HCT116 (cell line): ENCODE measurements around the gene COL5A1. TPM values are rescaled to one million over a fixed set of nuclear protein-coding genes. Genes with fewer than 3 reads are reported as not detected.

Source experiments
- ATAC-seq: fragments of 200-7000 bp; cut with Tn5 transposase; 2 replicates; pipeline ENCODE4 v1.9.1; 2020; ENCODE audit warnings: mild to moderate bottlenecking, moderate library complexity
- BruUV-seq: library from RNA; stranded (reverse); fragments of 400-500 nt; replicated peaks from 2 replicates; lab custom pipeline; 2021; lab: Mats Ljungman, UMichigan
- CTCF ChIA-PET: fragments of 300-600 bp; sonication (Branson Sonifier 250); formaldehyde crosslinking; loops from one replicate; lab custom pipeline; 2021; ENCODE audit warnings: antibody characterized with exemption; lab: Charles Lee
- POLR2A ChIA-PET: fragments of 300-600, 350-600 bp; sonication (Branson Sonifier 250); formaldehyde crosslinking; loops from one replicate; lab custom pipeline; 2021; ENCODE audit warnings: antibody characterized with exemption; lab: Charles Lee
- RAD21 ChIA-PET, 2 experiments: fragments of 300-600 bp; sonication (Branson Sonifier 250); formaldehyde crosslinking; loops; one replicate each; lab custom pipeline; 2023; ENCODE audit warnings: low total read pairs in 2 of 2; ENCODE audit not compliant: uncharacterized antibody in 2 of 2, unreplicated experiment in 2 of 2, low non-redundant PET in 1 of 2; lab: Charles Lee
- DNase-seq: peaks from one replicate; pipeline ENCODE4 v3.0.0-alpha.2; 2010; ENCODE audit warnings: low read depth, low spot score
- H2AFZ ChIP-seq: fragments of 200-600 bp; shearing (Covaris generic), sonication (generic); 2 replicates; pipeline ENCODE4 v1.6.1; 2017; ENCODE audit warnings: low read depth, mixed run types, mixed read lengths, antibody characterized with exemption, low read length; ENCODE audit not compliant: poor library complexity, severe bottlenecking
- H3K27ac ChIP-seq: 2 replicates; pipeline ENCODE4 v1.5.1; 2012; ENCODE audit warnings: low read depth, low read length
- H3K27me3 ChIP-seq: fragments of 200-600 bp; sonication (generic); 2 replicates; pipeline ENCODE4 v1.6.1; 2016; ENCODE audit warnings: mixed run types, low read length, mixed read lengths; ENCODE audit not compliant: insufficient read depth
- H3K36me3 ChIP-seq, 2 experiments: fragments of 200-500 bp in 1 of 2; fragments of 200-600 bp in 1 of 2; sonication (Bioruptor generic) in 1 of 2; sonication (generic) in 1 of 2; 2 replicates each; pipeline versions ENCODE4 v1.5.1 to v1.6.1; 2014 to 2016; ENCODE audit warnings: low read length in 2 of 2, inconsistent platforms in 1 of 2, mixed read lengths in 1 of 2, mixed run types in 1 of 2; ENCODE audit not compliant: insufficient read depth in 2 of 2, control insufficient read depth in 1 of 2
- H3K4me1 ChIP-seq, 2 experiments: fragments of 200-600 bp in 1 of 2; sonication (generic) in 1 of 2; 2 replicates each; pipeline versions ENCODE4 v1.5.1 to v1.6.1; 2012 to 2017; ENCODE audit warnings: low read length in 2 of 2, inconsistent platforms in 1 of 2, mild to moderate bottlenecking in 1 of 2, mixed read lengths in 1 of 2, mixed run types in 1 of 2, moderate library complexity in 1 of 2; ENCODE audit not compliant: insufficient read depth in 2 of 2, control insufficient read depth in 1 of 2
- H3K4me2 ChIP-seq: fragments of 200-600 bp; sonication (generic); 2 replicates; pipeline ENCODE4 v1.6.1; 2017; ENCODE audit warnings: mixed run types, low read length, mixed read lengths
- H3K4me3 ChIP-seq, 2 experiments: fragments of 200-600 bp in 1 of 2; sonication (generic) in 1 of 2; replicated peaks in 1 of 2; 2 replicates each; pipeline ENCODE4 v1.5.1; 2011 to 2016; ENCODE audit warnings: low read length in 2 of 2, control low read depth in 1 of 2, low read depth in 1 of 2, mild to moderate bottlenecking in 1 of 2, mixed read lengths in 1 of 2, mixed run types in 1 of 2
- H3K79me2 ChIP-seq: fragments of 200-600 bp; sonication (generic); 2 replicates; pipeline ENCODE4 v1.6.1; 2017; ENCODE audit warnings: mild to moderate bottlenecking, mixed run types, low read length, moderate library complexity, mixed read lengths; ENCODE audit not compliant: insufficient read depth
- H3K9ac ChIP-seq: fragments of 200-600 bp; sonication (generic); 2 replicates; pipeline ENCODE4 v1.6.1; 2016; ENCODE audit warnings: low read length, mixed read lengths
- H3K9me2 ChIP-seq: fragments of 200-600 bp; sonication (generic), shearing (Covaris generic); 2 replicates; pipeline ENCODE4 v1.6.1; 2017; ENCODE audit warnings: mixed run types, mild to moderate bottlenecking, moderate library complexity; ENCODE audit not compliant: insufficient read depth
- H3K9me3 ChIP-seq, 2 experiments: fragments of 200-500 bp in 1 of 2; fragments of 200-600 bp in 1 of 2; sonication (Bioruptor generic) in 1 of 2; sonication (generic) in 1 of 2; 2 replicates each; pipeline ENCODE4 v1.6.1; 2014 to 2017; ENCODE audit warnings: low read length in 2 of 2, mixed read lengths in 2 of 2, inconsistent platforms in 1 of 2, low read depth in 1 of 2, mild to moderate bottlenecking in 1 of 2, mixed run types in 1 of 2, moderate library complexity in 1 of 2; ENCODE audit not compliant: control insufficient read depth in 1 of 2, insufficient read depth in 1 of 2
- H4K20me1 ChIP-seq: fragments of 200-600 bp; sonication (generic), shearing (Covaris generic); 2 replicates; pipeline ENCODE4 v1.6.1; 2017; ENCODE audit warnings: mixed run types, mild to moderate bottlenecking, moderate library complexity; ENCODE audit not compliant: insufficient read depth
- ATF3 ChIP-seq: IDR thresholded peaks from 2 replicates; pipeline ENCODE4 v1.6.1; 2012
- CBX3 ChIP-seq: IDR thresholded peaks from 2 replicates; pipeline ENCODE4 v1.6.1; 2012; ENCODE audit warnings: low read depth
- CTCF ChIP-seq, 3 experiments: fragments of 200-600 bp in 1 of 3; sonication (generic) in 1 of 3; IDR thresholded peaks in 2 of 3; conservative IDR thresholded peaks in 1 of 3; 2 replicates each; pipeline ENCODE4 v1.5.1; 2012 to 2017; ENCODE audit warnings: low read depth in 2 of 3, low read length in 2 of 3, antibody characterized with exemption in 1 of 3, borderline replicate concordance in 1 of 3, control low read depth in 1 of 3, mild to moderate bottlenecking in 1 of 3, mixed read lengths in 1 of 3, mixed run types in 1 of 3, moderate library complexity in 1 of 3; ENCODE audit not compliant: insufficient read depth in 1 of 3
- EGR1 ChIP-seq: IDR thresholded peaks from 2 replicates; pipeline ENCODE4 v1.6.1; 2012; ENCODE audit warnings: low read depth
- ELF1 ChIP-seq: IDR thresholded peaks from 2 replicates; pipeline ENCODE4 v1.6.1; 2012; ENCODE audit warnings: low read depth, borderline replicate concordance
- FOSL1 ChIP-seq: IDR thresholded peaks from 2 replicates; pipeline ENCODE4 v1.6.1; 2012; ENCODE audit warnings: low read depth
- JUND ChIP-seq: IDR thresholded peaks from 2 replicates; pipeline ENCODE4 v1.6.1; 2012
- RAD21 ChIP-seq: IDR thresholded peaks from 2 replicates; pipeline ENCODE4 v1.6.1; 2012; ENCODE audit warnings: low read depth, mild to moderate bottlenecking
- SP1 ChIP-seq: IDR thresholded peaks from 2 replicates; pipeline ENCODE4 v1.6.1; 2012; ENCODE audit warnings: low read depth
- TCF7L2 ChIP-seq: IDR thresholded peaks from 2 replicates; pipeline ENCODE4 v1.7.0; 2011; ENCODE audit warnings: borderline replicate concordance, inconsistent platforms; ENCODE audit not compliant: insufficient read depth, insufficient read length; ENCODE audit errors: extremely low read depth
- YY1 ChIP-seq: IDR thresholded peaks from 2 replicates; pipeline ENCODE4 v1.6.1; 2011; ENCODE audit warnings: low read length, low read depth, moderate library complexity, mild to moderate bottlenecking; ENCODE audit not compliant: insufficient replicate concordance; ENCODE audit errors: extremely low read depth
- ZBTB33 ChIP-seq: IDR thresholded peaks from 2 replicates; pipeline ENCODE4 v1.6.1; 2011; ENCODE audit warnings: mild to moderate bottlenecking, low read length, moderate library complexity; ENCODE audit not compliant: insufficient replicate concordance; ENCODE audit errors: extremely low read depth
- ZNF274 ChIP-seq: fragments of 200-500 bp; sonication (Bioruptor generic); IDR thresholded peaks from 2 replicates; pipeline ENCODE4 v1.6.1; 2014; ENCODE audit warnings: mild to moderate bottlenecking, low read depth, low read length, inconsistent platforms
- intact Hi-C: fragments of 100-400 bp; cut with micrococcal nuclease; formaldehyde crosslinking; loops from 2 replicates; pipeline ENCODE4 v1.10.0; 2022
- total RNA-seq: library from RNA; stranded (reverse); gene quantifications from one replicate; pipeline ENCODE4 v1.2.1, GENCODE V29; 2021; ENCODE audit not compliant: unreplicated experiment

The COL5A1 gene
- total RNA-seq, 1 experiment from 2014 or later, result 0.30 TPM

DNA sequence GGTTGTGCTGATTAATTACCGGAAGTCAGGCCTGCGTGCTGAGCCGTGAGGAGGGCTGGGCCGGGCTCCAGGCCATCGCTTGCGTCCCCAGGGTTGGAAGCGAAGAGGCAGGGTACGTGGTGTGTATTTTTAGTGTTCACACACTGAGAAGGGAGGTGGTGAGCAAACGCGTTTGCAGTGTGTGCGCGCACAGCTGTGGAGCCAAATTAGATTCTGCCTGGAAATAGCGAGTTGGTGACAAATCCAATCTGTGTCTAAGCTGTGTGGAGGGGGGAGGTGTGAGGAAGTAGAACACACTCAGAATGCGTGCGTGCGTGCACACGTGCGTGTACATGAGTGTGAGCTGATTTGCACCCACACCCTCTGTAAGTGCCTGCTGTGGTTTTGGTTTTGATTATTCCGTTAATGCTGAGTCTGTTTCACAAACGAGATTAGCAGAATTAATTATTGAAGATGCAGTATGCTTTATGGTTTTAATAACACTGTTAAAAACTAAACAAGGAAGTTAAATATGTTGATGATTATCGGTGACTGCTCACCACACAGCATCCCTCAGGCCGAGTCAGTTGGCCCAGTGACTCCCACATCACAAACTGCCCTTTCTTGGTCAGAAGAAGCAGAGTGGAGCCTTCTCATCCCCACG, 127.2 kb downstream of the COL5A1 start:
- Histone ChIP-seq H3K4me2 (no peak overlapping the region), H3K9me2 (no peaks in the 10 kb centered on the region), H4K20me1 (no peaks in the 10 kb centered on the region), H3K9ac (no peak overlapping the region), H3K27me3 (no peaks in the 10 kb centered on the region), H3K79me2 (no peaks in the 10 kb centered on the region), H3K9me3 (no peaks in the 10 kb centered on the region), H2AFZ (no peak overlapping the region), H3K27ac (no peak overlapping the region), H3K4me1 (no peaks in the 10 kb centered on the region), H3K36me3 (no peaks in the 10 kb centered on the region), H3K4me3 (no peak overlapping the region)
- intact Hi-C loops, result no loop called here
- ATAC-seq, result no peak
- no peak for DNase-seq
- TF ChIP-seq CBX3, result no peak
- no peak for TF ChIP-seq RAD21
- no peak for TF ChIP-seq CTCF (IDR thresholded peaks at IDR 0.05 in 2 of 3, conservative IDR thresholded peaks at IDR 0.05 in 1 of 3; ENCODE audit: borderline replicate concordance in 1 of 3, insufficient read depth in 1 of 3, low read depth in 2 of 3, low read length in 2 of 3)
- no peak for TF ChIP-seq FOSL1
- no peak for TF ChIP-seq ATF3
- no peak for TF ChIP-seq ZNF274
- no peak for TF ChIP-seq SP1
- no peak for TF ChIP-seq JUND
- TF ChIP-seq TCF7L2, result no peak
- TF ChIP-seq ZBTB33, result no peak
- TF ChIP-seq ELF1, result no peak
- no peak for TF ChIP-seq YY1
- TF ChIP-seq EGR1, result no peak
- ChIA-PET CTCF (no interaction called here), POLR2A (no interaction called here), RAD21 (no interaction called here)
- no TSS peak for BruUV-seq
